H4 (cell line): ENCODE measurements around the gene VSNL1. TPM values are rescaled to one million over a fixed set of nuclear protein-coding genes. Genes with fewer than 3 reads are reported as not detected.

Source experiments
- DNase-seq: peaks from one replicate; pipeline ENCODE4 v3.0.0-alpha.2; 2015; ENCODE audit warnings: low spot score
- total RNA-seq: library from RNA; depleted of rRNA; stranded (reverse); fragments of >200 nt; shearing (Covaris generic); gene quantifications from 2 replicates; pipeline ENCODE4 v1.2.3, GENCODE V29; 2014; rRNA removed

The VSNL1 gene
- 0.12 and 2.1 TPM in 2 replicates for total RNA-seq

GRCh38 chr2:17540093-17540812 is at the start of gene VSNL1:
VSNL1 (plus strand) TSS chr2:17540696; CDS start chr2:17592075, 51,379 bp downstream.
- peak; percentile 87 for DNase-seq

GRCh38 chr2:17495590-17495989 is 44.9 kb upstream of the VSNL1 start:
- no peak for DNase-seq

- no peak for DNase-seq
Observed at GRCh38 chr2:17497718-17498117, 42.8 kb upstream of the VSNL1 start.

- peak; percentile 83 for DNase-seq
Observed at GRCh38 chr2:17506736-17507616, 33.5 kb upstream of the VSNL1 start.

- no peak for DNase-seq
Observed at GRCh38 chr2:17515652-17516051, 24.8 kb upstream of the VSNL1 start.

GRCh38 chr2:17517481-17518211 is 22.9 kb upstream of the VSNL1 start:
- no peak for DNase-seq

GRCh38 chr2:17518212-17519154 is 22.0 kb upstream of the VSNL1 start, which contains the start of gene RAD51AP2:
RAD51AP2 (minus strand) TSS chr2:17518440; CDS start chr2:17518415, 25 bp downstream.
- peak; percentile 62 for DNase-seq

- DNase-seq = no peak
Observed at GRCh38 chr2:17519486-17519885, 21.0 kb upstream of the VSNL1 start.

GRCh38 chr2:17520761-17521160 is 19.7 kb upstream of the VSNL1 start:
- no peak for DNase-seq

DNA sequence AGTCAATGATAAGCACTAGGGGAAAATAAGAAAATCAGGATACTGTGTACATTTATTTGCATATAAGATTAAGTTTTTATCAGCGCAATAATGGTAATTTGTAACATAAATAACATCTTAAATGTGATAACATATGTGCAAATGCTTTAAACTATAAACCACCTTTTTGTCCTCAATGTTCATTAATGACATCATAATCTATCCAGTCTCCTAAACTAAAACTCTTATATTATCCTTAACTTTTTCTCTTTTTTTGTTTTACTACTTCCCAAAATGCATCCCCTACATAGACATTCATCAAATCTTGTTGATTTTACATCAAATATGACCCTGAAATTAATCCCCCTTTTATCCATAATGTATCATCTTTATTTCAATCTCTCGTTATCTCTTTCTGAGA is 18.9 kb upstream of the VSNL1 start:
- no peak for DNase-seq

- no peak for DNase-seq
Observed at GRCh38 chr2:17522303-17522702, 18.2 kb upstream of the VSNL1 start.

GRCh38 chr2:17529771-17530170 is 10.7 kb upstream of the VSNL1 start:
- no peak for DNase-seq

GRCh38 chr2:17533546-17533945 is 7.0 kb upstream of the VSNL1 start:
- DNase-seq = no peak

DNA sequence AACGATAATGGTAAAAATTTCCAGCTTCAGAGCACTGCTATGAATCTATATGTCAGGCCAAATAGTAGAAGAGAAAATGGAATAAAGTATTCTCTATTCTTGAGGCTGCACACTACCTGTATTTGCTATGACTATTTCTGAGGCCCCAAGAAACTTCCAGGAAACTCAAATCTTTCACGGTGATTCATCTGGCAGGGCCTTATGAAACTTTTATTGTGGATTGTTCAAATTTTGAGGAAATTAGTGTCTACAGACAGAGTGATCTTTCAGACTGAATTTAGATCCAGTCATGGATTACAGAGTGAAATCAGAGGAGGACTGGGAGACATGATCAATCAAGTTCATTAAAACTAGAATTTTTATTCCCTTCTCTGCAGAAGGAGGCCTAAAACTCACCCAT is 4.1 kb upstream of the VSNL1 start:
- DNase-seq = no peak

- peak; percentile 4 for DNase-seq
Observed at GRCh38 chr2:17538022-17538843, 2.3 kb upstream of the VSNL1 start.

DNA sequence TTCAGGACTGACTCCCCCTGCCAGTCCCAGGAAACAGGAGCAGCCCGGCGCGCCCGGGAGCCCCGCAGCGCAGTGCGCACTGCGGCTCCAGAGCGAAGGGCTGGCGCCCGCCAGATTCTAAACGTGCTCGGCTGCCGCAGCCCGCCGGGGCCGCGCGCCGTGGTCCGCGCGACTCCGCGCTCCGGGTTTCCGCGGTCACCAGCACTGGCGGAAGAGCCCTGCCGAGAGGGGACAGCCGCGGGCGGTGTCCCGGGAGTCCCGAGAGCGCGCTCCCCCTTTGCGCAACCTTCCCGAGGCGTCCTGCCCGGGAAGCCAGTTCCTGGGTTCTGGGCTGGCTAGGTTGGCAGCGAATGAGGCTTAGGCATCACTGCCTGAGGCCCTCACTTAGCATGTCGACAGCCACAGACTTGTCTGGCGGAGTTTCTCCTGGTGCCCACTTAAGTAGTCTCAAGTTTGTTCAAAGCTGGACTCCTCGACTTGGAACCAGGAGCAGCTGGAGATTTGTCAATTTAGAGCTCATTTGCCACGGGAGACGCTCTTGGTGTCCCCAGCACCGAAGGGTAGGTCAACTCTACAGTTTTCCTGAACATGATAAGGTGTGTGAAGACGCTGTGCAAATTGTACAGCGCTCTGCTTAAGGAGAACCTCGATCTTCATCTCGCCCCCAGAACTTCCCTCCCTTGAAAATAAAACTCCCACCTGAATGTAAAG is 1.5 kb upstream of the VSNL1 start:
- DNase-seq = peak; percentile 65

DNA sequence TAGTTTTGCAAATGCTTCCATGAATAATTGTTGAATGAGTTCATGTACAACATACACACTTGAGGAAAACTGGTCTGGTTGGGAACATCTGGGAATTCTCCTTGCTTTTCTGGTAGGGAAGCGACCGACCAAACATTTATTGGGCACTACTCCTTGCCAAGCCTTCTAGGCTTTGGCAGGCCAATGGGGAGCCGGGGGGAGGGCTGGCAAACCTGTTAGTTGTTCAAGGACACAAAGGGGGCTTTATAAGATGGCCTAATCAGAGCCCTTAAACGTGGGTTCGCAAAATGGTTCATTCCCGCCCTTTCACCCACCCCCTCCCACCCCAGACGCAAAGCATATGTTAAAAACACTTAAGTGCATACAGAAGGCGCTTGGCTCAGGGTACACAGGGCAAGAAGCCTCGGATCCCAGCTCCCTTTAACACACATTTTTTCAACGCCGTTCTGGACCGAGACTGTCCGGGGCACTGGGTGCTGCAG is 844 bp upstream of the VSNL1 start:
- peak; percentile 28 for DNase-seq

- DNase-seq = no peak
Observed at GRCh38 chr2:17540813-17541530, 476 bp downstream of the VSNL1 start.

- no peak for DNase-seq
Observed at GRCh38 chr2:17541531-17541950, 1.0 kb downstream of the VSNL1 start.
